Measurements from ENCODE around the gene XBP1. TPM values are rescaled to one million over a fixed set of nuclear protein-coding genes. Genes with fewer than 3 reads are reported as not detected.
A peak's percentile ranks its signal among the peaks of the same experiment; 100 is the strongest.

XBP1 gene
- total and polyA plus RNA-seq, 2 of the 13 experiments (the other 11 are each of a cell fraction or from before 2014, with no cell fraction given), result 416 to 427 TPM

DNA sequence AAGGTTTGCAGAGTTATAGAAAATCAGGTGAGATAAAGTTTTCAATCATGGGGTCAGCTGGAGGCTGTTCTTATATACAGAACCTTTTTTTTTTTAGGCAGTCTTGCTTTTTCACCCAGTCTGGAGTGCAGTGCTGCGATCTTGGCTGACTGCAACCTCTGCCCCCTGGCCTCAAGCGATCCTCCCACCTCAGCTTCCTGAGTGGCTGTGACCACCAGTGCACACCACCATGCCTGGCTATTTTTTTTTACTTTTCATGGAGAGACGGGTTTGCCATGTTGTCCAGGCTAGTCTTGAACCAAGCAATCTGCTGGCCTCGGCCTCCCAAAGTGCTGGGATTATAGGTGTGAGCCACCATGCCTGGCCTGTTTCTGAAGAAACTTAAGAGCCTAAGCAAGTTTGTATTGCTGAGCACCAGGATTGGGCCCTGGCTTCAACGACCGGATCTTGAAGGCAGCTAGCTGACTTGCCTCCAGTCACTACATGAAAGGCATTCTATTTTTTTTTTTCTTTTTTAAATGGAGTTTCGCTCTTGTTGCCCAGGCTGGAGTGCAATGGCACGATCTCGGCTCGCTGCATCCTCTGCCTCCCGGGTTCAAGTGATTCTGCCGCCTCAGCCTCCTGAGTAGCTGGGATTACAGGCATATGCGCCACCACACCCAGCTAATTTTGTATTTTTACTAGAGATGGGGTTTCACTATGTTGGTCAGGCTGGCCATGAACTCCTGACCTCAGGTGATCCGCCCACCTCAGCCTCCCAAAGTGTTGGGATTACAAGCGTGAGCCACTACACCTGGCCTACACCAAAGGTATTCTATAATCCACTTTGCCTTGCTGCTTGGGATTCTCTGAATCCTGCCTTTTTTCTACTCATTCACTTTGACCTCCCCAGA lies 7.6 kb downstream of the XBP1 start (continued):
- no peak for TF ChIP-seq ARNT2 (CRISPR knock-in tag; IDR thresholded peaks at IDR 0.05; ENCODE audit: low read depth)
- no peak for TF ChIP-seq ZNF709 (CRISPR knock-in tag; IDR thresholded peaks at IDR 0.05)
- TF ChIP-seq CCAR2 (optimal IDR thresholded peaks at IDR 0.05; ENCODE audit: low read depth, low read length), result no peak
- no peak for TF ChIP-seq ELF3 (CRISPR knock-in tag; IDR thresholded peaks at IDR 0.05)
- no peak for TF ChIP-seq MAX (IDR thresholded peaks at IDR 0.05)
- TF ChIP-seq ZNF746 (CRISPR knock-in tag; IDR thresholded peaks at IDR 0.05), result no peak
- TF ChIP-seq SMAD3 (CRISPR knock-in tag; IDR thresholded peaks at IDR 0.05), result no peak
- TF ChIP-seq HNF4G (IDR thresholded peaks at IDR 0.05; ENCODE audit: borderline replicate concordance, low read depth, low read length), result no peak
- TF ChIP-seq HNF4G (CRISPR knock-in tag; IDR thresholded peaks at IDR 0.05; ENCODE audit: borderline replicate concordance, low read depth), result no peak
- 0 out of 2 replicates have a peak, but pooled peaks have one; percentile 10 for TF ChIP-seq HNF4A (CRISPR knock-in tag; IDR thresholded peaks at IDR 0.05)
- no peak for TF ChIP-seq RNF2 (conservative IDR thresholded peaks at IDR 0.05; ENCODE audit: low read depth)
- TF ChIP-seq PRDM15 (CRISPR knock-in tag; IDR thresholded peaks at IDR 0.05), result 0 out of 2 replicates have a peak, but pooled peaks have one; percentile 17
- peak; percentile 63; the same call in 1 of the 2 replicates for TF ChIP-seq ZSCAN30 (CRISPR knock-in tag; IDR thresholded peaks at IDR 0.05)
- no peak for TF ChIP-seq ZNF816 (CRISPR knock-in tag; IDR thresholded peaks at IDR 0.05; ENCODE audit: borderline replicate concordance)
- TF ChIP-seq ZNF225 (CRISPR knock-in tag; IDR thresholded peaks at IDR 0.05), result no peak
- 0 out of 2 replicates have a peak, but pooled peaks have one; percentile 40 for TF ChIP-seq HIVEP1 (CRISPR knock-in tag; IDR thresholded peaks at IDR 0.05)
- peak; percentile 70; the same call in 1 of the 2 replicates for TF ChIP-seq THRA (CRISPR knock-in tag; IDR thresholded peaks at IDR 0.05; ENCODE audit: borderline replicate concordance)
- TF ChIP-seq ZNF280B (CRISPR knock-in tag; IDR thresholded peaks at IDR 0.05; ENCODE audit: borderline replicate concordance), result no peak
- no peak for TF ChIP-seq RBAK (CRISPR knock-in tag; IDR thresholded peaks at IDR 0.05)
- no peak for TF ChIP-seq ZBTB39 (CRISPR knock-in tag; IDR thresholded peaks at IDR 0.05)

Measured in HepG2 (cell line).